ENCODE measurements around the gene CSKMT.

Gene CSKMT

GRCh38 chr11:62678433-62678769, 13.3 kb downstream of the CSKMT start:
- DNase-seq (ENCODE audit: low read depth): no peak
- H3K4me3 ChIP-seq (replicated peaks; ENCODE audit: low read depth, low read length): peak overlapping the region; percentile 95
- TF ChIP-seq CTCF (IDR thresholded peaks at IDR 0.05; ENCODE audit: low read length, missing control alignments): no peak

GRCh38 chr11:62678770-62679696, 13.9 kb downstream of the CSKMT start, which contains the start of gene UBXN1:
TSS of gene UBXN1 (minus strand) at chr11:62679073. CDS start at chr11:62678923, 150 bp downstream.
- peak; percentile 92 for DNase-seq (ENCODE audit: low read depth)
- peak within 1 kb of the TSS; percentile 95 for H3K4me3 ChIP-seq (replicated peaks; ENCODE audit: low read depth, low read length)
- no peak for TF ChIP-seq CTCF (IDR thresholded peaks at IDR 0.05; ENCODE audit: low read length, missing control alignments)

DNA sequence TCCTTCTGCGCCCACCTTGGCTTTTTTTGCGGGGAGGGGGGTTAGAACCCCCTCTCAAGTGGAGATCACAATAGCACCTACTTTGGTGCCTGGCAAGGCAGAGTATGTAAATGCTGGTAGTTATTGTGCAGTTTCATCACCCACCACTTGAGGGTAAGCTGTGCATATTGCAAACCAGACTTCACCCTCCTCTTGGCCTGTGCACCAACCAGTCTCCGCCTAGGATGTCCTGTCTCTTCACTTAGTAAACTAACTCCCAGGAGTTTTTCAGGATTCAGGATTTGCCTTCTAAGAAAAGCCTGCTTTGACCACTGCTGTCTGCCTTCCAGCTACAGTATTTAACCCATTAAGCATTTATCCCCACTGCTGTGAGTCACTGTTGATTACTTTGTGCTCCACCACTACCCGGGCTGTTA, 15.7 kb downstream of the CSKMT start:
- H3K4me3 ChIP-seq (replicated peaks; ENCODE audit: low read depth, low read length): no peak overlapping the region
- peak; percentile 67 for TF ChIP-seq CTCF (IDR thresholded peaks at IDR 0.05; ENCODE audit: low read length, missing control alignments)
- peak; percentile 88 for DNase-seq (ENCODE audit: low read depth)

GRCh38 chr11:62682518-62682917, 17.4 kb downstream of the CSKMT start:
- TF ChIP-seq CTCF (IDR thresholded peaks at IDR 0.05; ENCODE audit: low read length, missing control alignments): no peak
- H3K4me3 ChIP-seq (replicated peaks; ENCODE audit: low read depth, low read length): no peak overlapping the region
- no peak for DNase-seq (ENCODE audit: low read depth)

GRCh38 chr11:62687508-62688396, 22.6 kb downstream of the CSKMT start:
- no peak overlapping the region for H3K4me3 ChIP-seq (replicated peaks; ENCODE audit: low read depth, low read length)
- TF ChIP-seq CTCF (IDR thresholded peaks at IDR 0.05; ENCODE audit: low read length, missing control alignments): no peak
- no peak for DNase-seq (ENCODE audit: low read depth)

GRCh38 chr11:62688491-62688890, 23.4 kb downstream of the CSKMT start:
- H3K4me3 ChIP-seq (replicated peaks; ENCODE audit: low read depth, low read length): no peak overlapping the region
- no peak for TF ChIP-seq CTCF (IDR thresholded peaks at IDR 0.05; ENCODE audit: low read length, missing control alignments)
- DNase-seq (ENCODE audit: low read depth): no peak

Data from fibroblast of pulmonary artery (primary cell).